Cerebellar cortex (tissue), 1 donor: ENCODE data around the gene CCDC137.
A peak's percentile ranks its signal among the peaks of the same experiment; 100 is the strongest.

Experiments used
- DNase-seq: peaks from one replicate; pipeline ENCODE4 v3.0.0-alpha.2; 2015; ENCODE audit warnings: low spot score

Gene CCDC137

GRCh38 chr17:81650951-81651350, 15.6 kb upstream of the CCDC137 start:
- DNase-seq = no peak

GRCh38 chr17:81651692-81652091, 14.8 kb upstream of the CCDC137 start:
- DNase-seq = no peak

- no peak for DNase-seq
These were observed 13.4 kb upstream of the CCDC137 start for GRCh38 chr17:81652906-81653771.

- no peak for DNase-seq
These were observed 11.0 kb upstream of the CCDC137 start for GRCh38 chr17:81655378-81656117.

- DNase-seq = no peak
These were observed 10.3 kb upstream of the CCDC137 start, which contains the start of gene PDE6G for GRCh38 chr17:81656118-81656743. TSS of gene PDE6G (minus strand) at chr17:81656542. CDS start at chr17:81653305, 3,237 bp downstream.

- no peak for DNase-seq
These were observed 9.7 kb upstream of the CCDC137 start for GRCh38 chr17:81656835-81657234.

GRCh38 chr17:81659038-81659437, 7.5 kb upstream of the CCDC137 start:
- DNase-seq = no peak

GRCh38 chr17:81660441-81660840, 6.1 kb upstream of the CCDC137 start:
- DNase-seq = no peak

- DNase-seq = no peak
These were observed 4.5 kb upstream of the CCDC137 start for GRCh38 chr17:81662002-81662401.

GRCh38 chr17:81664051-81664470, 2.5 kb upstream of the CCDC137 start:
- DNase-seq = no peak

- DNase-seq = no peak
These were observed 1.1 kb upstream of the CCDC137 start for GRCh38 chr17:81665205-81666091.

- peak; percentile 53 for DNase-seq
These were observed 520 bp upstream of the CCDC137 start for GRCh38 chr17:81666092-81666341.

GRCh38 chr17:81667754-81668153, 1.2 kb downstream of the CCDC137 start:
- no peak for DNase-seq

GRCh38 chr17:81672504-81672903, 6.0 kb downstream of the CCDC137 start:
- DNase-seq = no peak

- no peak for DNase-seq
These were observed 6.4 kb downstream of the CCDC137 start for GRCh38 chr17:81672954-81673353.

GRCh38 chr17:81673561-81674258, 7.2 kb downstream of the CCDC137 start:
- DNase-seq = no peak

- DNase-seq = peak; percentile 66
These were observed 9.1 kb downstream of the CCDC137 start for GRCh38 chr17:81675515-81676221.

GRCh38 chr17:81676906-81677305, 10.4 kb downstream of the CCDC137 start:
- DNase-seq = peak; percentile 21

- DNase-seq = no peak
These were observed 13.6 kb downstream of the CCDC137 start for GRCh38 chr17:81680150-81680549.

GRCh38 chr17:81681672-81682071, 15.1 kb downstream of the CCDC137 start:
- DNase-seq = no peak
